Astrocyte (in vitro differentiated cells and primary cell): ENCODE data around the gene C1orf50.

ENCODE experiments used
- EZH2 ChIP-seq: IDR thresholded peaks from 2 replicates; pipeline ENCODE4 v1.6.1; 2012; ENCODE audit warnings: mild to moderate bottlenecking, low read length, inconsistent platforms; ENCODE audit not compliant: insufficient read depth
- TF ChIP-seq, protein P1 (sequence below): IDR thresholded peaks from 2 replicates; pipeline ENCODE4 v1.5.1; 2011; ENCODE audit warnings: low read depth, mild to moderate bottlenecking, inconsistent platforms, low read length, moderate library complexity; ENCODE audit not compliant: insufficient read depth

DNA sequence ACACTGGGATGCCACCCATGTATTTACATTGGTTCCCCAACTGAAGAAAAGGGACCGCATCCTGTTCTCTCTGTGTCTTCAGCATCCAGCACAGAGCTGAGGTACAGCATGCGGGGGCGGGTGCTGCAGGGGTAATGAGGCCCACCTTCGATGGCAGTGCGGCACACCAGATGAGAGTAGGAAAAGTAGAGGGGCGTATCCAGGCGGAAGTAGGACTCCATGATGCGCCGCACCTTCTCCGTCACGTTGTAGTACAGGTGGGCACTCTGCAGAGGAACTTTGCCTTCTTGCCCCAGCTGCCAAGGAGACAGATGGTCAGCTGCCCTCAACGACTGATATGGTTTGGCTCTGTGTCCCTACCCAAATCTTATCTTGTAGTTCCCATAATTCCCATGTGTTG, 17.0 kb upstream of the C1orf50 start:
- TF ChIP-seq, protein P1, sequence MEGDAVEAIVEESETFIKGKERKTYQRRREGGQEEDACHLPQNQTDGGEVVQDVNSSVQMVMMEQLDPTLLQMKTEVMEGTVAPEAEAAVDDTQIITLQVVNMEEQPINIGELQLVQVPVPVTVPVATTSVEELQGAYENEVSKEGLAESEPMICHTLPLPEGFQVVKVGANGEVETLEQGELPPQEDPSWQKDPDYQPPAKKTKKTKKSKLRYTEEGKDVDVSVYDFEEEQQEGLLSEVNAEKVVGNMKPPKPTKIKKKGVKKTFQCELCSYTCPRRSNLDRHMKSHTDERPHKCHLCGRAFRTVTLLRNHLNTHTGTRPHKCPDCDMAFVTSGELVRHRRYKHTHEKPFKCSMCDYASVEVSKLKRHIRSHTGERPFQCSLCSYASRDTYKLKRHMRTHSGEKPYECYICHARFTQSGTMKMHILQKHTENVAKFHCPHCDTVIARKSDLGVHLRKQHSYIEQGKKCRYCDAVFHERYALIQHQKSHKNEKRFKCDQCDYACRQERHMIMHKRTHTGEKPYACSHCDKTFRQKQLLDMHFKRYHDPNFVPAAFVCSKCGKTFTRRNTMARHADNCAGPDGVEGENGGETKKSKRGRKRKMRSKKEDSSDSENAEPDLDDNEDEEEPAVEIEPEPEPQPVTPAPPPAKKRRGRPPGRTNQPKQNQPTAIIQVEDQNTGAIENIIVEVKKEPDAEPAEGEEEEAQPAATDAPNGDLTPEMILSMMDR, result no peak
- TF ChIP-seq EZH2, result no peak
